ENCODE data around the gene ITSN1. TPM values are rescaled to one million over a fixed set of nuclear protein-coding genes. Genes with fewer than 3 reads are reported as not detected.

The ITSN1 gene
- total and polyA plus RNA-seq, 2 experiments from 2014 or later, result 77.9 to 95.7 TPM

DNA sequence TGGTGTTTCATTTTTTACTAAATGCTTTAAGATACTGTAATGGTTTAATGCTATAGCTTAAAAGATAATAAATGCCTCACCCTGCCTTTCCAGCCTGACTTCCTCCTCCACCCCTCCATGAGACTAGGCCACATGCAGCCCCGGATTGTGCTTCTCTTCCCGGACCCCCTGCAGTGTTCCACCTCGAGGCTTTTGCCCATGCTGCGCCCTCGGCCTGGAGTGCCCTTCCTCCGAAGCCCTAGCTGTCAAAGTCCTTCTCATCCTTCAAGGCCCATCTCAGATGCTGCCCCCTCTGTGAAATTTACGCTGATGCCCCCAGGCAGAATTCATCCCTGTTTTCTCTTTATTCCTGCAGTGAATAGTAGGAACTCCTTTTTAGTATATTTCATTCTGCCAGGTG, 174.8 kb downstream of the ITSN1 start:
- Mint-ChIP-seq H3K9me3 (no peaks in the 10 kb centered on the region), H3K36me3 (ENCODE audit: low read depth) (peaks cover 34% of the 10 kb centered on the region), H3K27ac (no peak overlapping the region), H3K4me3 (no peak overlapping the region), H3K4me1 (peaks cover 20% of the 10 kb centered on the region), H3K27me3 (ENCODE audit: insufficient read depth, low read depth, poor library complexity) (peaks cover 1% of the 10 kb centered on the region)
- Histone ChIP-seq H3K27me3 (ENCODE audit: insufficient read depth) (no peaks in the 10 kb centered on the region), H3K27ac (ENCODE audit: low read depth) (no peak overlapping the region), H3K4me2 (no peak overlapping the region), H2AFZ (no peak overlapping the region), H3K4me3 (no peak overlapping the region), H3F3A (replicated peaks; ENCODE audit: low read depth) (0 out of 2 replicates have a peak, but pooled peaks cover 6% of the 10 kb centered on the region), H4K20me1 (replicated peaks; ENCODE audit: insufficient read depth) (no peaks in the 10 kb centered on the region), H3K36me3 (ENCODE audit: insufficient read depth) (peaks cover 25% of the 10 kb centered on the region), H3K9me2 (ENCODE audit: insufficient read depth) (no peaks in the 10 kb centered on the region), H3K79me2 (replicated peaks; ENCODE audit: insufficient read depth) (0 out of 2 replicates have a peak, but pooled peaks cover 3% of the 10 kb centered on the region), H3K4me1 (ENCODE audit: insufficient read depth) (no peaks in the 10 kb centered on the region)
- TF ChIP-seq STAT1 (IDR thresholded peaks at IDR 0.05; ENCODE audit: unreplicated experiment), result no peak
- no peak for TF ChIP-seq EZH2 (IDR thresholded peaks at IDR 0.05; ENCODE audit: low read depth, unreplicated experiment)
- TF ChIP-seq, protein P1, sequence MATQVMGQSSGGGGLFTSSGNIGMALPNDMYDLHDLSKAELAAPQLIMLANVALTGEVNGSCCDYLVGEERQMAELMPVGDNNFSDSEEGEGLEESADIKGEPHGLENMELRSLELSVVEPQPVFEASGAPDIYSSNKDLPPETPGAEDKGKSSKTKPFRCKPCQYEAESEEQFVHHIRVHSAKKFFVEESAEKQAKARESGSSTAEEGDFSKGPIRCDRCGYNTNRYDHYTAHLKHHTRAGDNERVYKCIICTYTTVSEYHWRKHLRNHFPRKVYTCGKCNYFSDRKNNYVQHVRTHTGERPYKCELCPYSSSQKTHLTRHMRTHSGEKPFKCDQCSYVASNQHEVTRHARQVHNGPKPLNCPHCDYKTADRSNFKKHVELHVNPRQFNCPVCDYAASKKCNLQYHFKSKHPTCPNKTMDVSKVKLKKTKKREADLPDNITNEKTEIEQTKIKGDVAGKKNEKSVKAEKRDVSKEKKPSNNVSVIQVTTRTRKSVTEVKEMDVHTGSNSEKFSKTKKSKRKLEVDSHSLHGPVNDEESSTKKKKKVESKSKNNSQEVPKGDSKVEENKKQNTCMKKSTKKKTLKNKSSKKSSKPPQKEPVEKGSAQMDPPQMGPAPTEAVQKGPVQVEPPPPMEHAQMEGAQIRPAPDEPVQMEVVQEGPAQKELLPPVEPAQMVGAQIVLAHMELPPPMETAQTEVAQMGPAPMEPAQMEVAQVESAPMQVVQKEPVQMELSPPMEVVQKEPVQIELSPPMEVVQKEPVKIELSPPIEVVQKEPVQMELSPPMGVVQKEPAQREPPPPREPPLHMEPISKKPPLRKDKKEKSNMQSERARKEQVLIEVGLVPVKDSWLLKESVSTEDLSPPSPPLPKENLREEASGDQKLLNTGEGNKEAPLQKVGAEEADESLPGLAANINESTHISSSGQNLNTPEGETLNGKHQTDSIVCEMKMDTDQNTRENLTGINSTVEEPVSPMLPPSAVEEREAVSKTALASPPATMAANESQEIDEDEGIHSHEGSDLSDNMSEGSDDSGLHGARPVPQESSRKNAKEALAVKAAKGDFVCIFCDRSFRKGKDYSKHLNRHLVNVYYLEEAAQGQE (IDR thresholded peaks at IDR 0.05; ENCODE audit: unreplicated experiment), result no peak
- TF ChIP-seq, protein P2, sequence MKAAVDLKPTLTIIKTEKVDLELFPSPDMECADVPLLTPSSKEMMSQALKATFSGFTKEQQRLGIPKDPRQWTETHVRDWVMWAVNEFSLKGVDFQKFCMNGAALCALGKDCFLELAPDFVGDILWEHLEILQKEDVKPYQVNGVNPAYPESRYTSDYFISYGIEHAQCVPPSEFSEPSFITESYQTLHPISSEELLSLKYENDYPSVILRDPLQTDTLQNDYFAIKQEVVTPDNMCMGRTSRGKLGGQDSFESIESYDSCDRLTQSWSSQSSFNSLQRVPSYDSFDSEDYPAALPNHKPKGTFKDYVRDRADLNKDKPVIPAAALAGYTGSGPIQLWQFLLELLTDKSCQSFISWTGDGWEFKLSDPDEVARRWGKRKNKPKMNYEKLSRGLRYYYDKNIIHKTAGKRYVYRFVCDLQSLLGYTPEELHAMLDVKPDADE (IDR thresholded peaks at IDR 0.05), result no peak
- no peak for TF ChIP-seq CTCF (conservative IDR thresholded peaks at IDR 0.05; ENCODE audit: low read depth in 2 of 2)
- TF ChIP-seq CREB1 (CRISPR knock-in tag; IDR thresholded peaks at IDR 0.05; ENCODE audit: low read depth), result no peak
- TF ChIP-seq, protein P3, sequence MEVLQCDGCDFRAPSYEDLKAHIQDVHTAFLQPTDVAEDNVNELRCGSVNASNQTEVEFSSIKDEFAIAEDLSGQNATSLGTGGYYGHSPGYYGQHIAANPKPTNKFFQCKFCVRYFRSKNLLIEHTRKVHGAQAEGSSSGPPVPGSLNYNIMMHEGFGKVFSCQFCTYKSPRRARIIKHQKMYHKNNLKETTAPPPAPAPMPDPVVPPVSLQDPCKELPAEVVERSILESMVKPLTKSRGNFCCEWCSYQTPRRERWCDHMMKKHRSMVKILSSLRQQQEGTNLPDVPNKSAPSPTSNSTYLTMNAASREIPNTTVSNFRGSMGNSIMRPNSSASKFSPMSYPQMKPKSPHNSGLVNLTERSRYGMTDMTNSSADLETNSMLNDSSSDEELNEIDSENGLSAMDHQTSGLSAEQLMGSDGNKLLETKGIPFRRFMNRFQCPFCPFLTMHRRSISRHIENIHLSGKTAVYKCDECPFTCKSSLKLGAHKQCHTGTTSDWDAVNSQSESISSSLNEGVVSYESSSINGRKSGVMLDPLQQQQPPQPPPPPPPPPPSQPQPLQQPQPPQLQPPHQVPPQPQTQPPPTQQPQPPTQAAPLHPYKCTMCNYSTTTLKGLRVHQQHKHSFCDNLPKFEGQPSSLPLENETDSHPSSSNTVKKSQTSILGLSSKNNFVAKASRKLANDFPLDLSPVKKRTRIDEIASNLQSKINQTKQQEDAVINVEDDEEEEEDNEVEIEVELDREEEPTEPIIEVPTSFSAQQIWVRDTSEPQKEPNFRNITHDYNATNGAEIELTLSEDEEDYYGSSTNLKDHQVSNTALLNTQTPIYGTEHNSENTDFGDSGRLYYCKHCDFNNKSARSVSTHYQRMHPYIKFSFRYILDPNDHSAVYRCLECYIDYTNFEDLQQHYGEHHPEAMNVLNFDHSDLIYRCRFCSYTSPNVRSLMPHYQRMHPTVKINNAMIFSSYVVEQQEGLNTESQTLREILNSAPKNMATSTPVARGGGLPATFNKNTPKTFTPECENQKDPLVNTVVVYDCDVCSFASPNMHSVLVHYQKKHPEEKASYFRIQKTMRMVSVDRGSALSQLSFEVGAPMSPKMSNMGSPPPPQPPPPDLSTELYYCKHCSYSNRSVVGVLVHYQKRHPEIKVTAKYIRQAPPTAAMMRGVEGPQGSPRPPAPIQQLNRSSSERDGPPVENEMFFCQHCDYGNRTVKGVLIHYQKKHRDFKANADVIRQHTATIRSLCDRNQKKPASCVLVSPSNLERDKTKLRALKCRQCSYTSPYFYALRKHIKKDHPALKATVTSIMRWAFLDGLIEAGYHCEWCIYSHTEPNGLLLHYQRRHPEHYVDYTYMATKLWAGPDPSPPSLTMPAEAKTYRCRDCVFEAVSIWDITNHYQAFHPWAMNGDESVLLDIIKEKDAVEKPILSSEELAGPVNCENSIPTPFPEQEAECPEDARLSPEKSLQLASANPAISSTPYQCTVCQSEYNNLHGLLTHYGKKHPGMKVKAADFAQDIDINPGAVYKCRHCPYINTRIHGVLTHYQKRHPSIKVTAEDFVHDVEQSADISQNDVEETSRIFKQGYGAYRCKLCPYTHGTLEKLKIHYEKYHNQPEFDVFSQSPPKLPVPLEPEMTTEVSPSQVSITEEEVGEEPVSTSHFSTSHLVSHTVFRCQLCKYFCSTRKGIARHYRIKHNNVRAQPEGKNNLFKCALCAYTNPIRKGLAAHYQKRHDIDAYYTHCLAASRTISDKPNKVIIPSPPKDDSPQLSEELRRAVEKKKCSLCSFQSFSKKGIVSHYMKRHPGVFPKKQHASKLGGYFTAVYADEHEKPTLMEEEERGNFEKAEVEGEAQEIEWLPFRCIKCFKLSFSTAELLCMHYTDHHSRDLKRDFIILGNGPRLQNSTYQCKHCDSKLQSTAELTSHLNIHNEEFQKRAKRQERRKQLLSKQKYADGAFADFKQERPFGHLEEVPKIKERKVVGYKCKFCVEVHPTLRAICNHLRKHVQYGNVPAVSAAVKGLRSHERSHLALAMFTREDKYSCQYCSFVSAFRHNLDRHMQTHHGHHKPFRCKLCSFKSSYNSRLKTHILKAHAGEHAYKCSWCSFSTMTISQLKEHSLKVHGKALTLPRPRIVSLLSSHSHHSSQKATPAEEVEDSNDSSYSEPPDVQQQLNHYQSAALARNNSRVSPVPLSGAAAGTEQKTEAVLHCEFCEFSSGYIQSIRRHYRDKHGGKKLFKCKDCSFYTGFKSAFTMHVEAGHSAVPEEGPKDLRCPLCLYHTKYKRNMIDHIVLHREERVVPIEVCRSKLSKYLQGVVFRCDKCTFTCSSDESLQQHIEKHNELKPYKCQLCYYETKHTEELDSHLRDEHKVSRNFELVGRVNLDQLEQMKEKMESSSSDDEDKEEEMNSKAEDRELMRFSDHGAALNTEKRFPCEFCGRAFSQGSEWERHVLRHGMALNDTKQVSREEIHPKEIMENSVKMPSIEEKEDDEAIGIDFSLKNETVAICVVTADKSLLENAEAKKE (CRISPR knock-in tag; IDR thresholded peaks at IDR 0.05), result no peak
- TF ChIP-seq EZH2phosphoT487 (IDR thresholded peaks at IDR 0.05; ENCODE audit: unreplicated experiment), result no peak
- TF ChIP-seq JUNB (IDR thresholded peaks at IDR 0.05; ENCODE audit: unreplicated experiment), result no peak
- TF ChIP-seq ZNF331 (CRISPR knock-in tag; IDR thresholded peaks at IDR 0.05; ENCODE audit: low read depth), result no peak
- no peak for TF ChIP-seq POLR2AphosphoS5 (IDR thresholded peaks at IDR 0.05; ENCODE audit: low read depth)
- no peak for TF ChIP-seq ZNF114 (CRISPR knock-in tag; IDR thresholded peaks at IDR 0.05)
- ATAC-seq (peak; percentile 59), DNase-seq (ENCODE audit: low spot score) (no peak)
